Measurements from ENCODE around the gene RELCH.
A peak's percentile ranks its signal among the peaks of the same experiment; 100 is the strongest.

Gene RELCH

DNA sequence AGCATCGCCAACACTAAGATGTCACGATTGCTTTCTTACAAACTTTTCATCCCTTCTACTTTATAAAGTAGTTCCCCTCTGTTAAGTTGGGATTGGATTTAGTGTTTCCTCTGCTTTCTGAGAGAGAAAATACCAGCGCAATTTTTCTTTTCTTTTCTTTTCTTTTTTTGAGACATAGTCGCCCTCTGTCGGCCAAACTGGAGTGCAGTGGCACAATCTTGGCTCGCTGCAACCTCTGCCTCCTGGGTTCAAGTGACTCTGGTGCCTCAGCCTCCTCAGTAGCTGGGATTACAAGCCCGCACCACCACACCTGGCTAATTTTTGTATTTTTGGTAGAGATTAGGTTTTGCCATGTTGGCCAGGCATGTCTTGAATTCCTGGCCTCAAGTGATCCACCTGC, 9.0 kb downstream of the RELCH start:
- DNase-seq (ENCODE audit: low spot score) = no peak

DNA sequence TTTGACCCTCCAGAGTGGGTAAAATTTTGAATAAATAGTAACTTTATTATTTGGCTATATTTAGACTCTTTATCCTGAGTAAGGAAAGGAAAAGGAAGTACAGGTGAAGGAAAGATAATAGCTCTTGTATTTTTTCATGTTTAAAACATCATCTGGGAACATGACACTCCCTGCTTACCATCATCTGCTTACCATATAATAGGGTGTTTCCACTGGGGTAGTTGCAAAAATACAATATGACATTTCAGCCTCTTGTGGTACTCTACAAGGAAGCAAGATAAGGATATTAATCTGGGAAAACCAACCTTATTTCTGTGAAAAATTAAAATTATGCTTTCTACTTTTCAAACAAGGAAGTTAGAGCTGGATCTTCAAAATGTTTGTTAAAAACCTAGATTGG, 9.9 kb downstream of the RELCH start:
- no peak for DNase-seq (ENCODE audit: low spot score)

DNA sequence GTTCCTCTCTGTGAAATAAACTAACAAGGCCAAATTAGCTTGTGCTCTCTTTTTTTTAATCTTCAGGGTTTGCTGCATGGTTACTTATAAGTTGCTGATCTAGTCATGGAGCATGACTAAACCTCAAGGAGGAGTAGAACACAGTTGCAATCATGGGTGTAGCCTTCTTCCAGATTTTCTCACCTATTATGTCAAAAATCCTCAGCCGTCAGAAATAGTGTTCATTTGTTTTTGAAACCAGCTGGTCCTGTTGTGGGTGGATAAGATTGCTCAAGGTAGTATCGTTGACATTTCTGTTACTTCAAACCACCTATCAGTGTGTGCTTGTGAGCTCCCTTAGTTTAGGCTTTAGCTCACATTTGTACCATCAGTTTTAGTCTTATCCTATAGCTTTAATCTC, 11.2 kb downstream of the RELCH start:
- no peak for DNase-seq (ENCODE audit: low spot score)

DNA sequence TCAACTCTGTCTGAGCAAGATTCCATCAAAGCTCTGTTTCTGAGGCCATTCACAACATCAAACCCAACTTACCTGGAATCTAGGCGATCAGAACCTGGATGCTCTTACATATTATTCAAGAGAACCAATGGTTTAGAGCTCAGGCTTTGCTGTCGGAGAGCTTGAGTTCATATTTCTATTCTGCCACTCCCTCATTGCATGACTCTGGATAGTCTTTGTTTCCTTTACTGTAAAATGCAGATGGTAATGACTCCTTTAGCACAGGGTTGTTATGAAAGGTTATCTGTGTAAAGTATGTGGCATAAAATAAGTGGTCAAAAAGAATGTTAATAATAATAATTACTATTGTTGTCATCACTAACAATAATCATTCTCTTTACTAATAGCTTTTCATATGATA, 12.6 kb downstream of the RELCH start:
- no peak for DNase-seq (ENCODE audit: low spot score)

DNA sequence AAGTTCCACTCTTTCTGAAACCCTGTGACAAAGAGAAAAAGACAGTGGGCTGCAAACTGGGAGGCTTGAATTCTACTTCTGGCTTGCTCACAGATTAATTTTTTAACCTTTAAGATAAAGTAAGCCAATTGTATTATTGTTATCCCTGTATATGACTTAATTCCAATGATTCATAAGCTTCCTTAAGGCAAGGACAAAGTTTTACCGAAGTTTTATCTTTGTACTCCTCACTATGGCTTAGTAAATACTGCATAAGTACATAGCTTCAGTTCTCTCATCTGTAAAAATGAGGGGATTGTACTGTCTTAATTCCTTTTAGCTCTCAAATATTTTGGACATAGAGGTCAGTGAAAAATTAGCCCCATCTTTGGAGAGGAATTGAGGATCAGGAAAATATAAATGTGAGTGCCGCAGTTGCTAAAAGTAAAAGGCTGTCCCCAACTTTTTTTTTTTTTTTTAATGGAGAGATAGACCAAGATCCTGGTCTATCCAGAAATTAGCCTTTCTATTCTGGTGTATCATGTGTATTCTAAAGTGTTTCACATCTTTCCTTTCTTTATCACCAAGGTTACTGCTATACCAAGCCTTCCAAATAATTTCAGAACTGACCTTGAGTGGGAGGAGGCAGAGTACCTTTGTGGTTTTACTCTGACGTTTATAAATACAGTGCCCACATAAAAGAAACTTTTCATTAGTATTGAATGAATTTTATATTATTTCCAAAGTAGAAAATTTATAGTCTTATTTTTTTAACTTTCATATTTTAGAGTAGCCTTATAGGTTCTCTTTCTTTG, 13.3 kb downstream of the RELCH start:
- DNase-seq (ENCODE audit: low spot score) = no peak

DNA sequence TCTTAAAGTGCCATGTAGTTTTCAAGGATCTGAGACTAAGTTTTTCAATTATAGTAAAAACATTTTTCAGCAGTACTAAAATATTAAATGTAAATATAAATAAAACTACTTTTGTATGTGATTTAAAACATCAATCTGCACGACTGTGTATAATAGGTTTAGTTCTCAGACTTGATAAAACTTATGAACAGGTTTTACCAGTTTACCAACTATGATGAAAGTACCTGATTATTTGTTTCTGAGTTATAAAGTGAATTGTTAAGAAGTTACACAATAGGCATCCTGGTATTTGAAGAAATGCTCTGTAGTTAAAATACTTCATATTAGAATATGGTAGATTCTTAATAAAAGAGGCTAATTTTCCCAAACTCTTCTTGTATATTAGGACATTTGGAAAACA, 14.8 kb downstream of the RELCH start:
- no peak for DNase-seq (ENCODE audit: low spot score)

DNA sequence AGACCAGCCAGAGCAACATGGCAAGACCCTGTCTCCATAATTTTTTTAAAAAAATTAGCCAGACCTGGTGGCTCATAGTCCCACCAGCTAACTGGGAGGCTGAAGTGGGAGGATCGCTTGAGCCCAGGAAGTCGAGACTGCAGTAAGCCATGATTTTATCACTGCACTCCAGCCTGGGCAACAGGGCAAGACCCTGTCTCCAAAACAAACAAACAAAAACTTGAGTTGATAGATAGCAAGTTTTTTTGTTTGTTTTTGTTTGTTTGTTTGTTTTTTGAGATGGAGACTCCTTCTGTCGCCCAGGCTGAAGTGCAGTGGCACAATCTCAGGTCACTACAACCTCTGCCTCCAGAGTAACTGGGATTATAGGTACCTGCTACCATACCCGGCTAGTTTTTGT, 18.8 kb downstream of the RELCH start:
- no peak for DNase-seq (ENCODE audit: low spot score)

DNA sequence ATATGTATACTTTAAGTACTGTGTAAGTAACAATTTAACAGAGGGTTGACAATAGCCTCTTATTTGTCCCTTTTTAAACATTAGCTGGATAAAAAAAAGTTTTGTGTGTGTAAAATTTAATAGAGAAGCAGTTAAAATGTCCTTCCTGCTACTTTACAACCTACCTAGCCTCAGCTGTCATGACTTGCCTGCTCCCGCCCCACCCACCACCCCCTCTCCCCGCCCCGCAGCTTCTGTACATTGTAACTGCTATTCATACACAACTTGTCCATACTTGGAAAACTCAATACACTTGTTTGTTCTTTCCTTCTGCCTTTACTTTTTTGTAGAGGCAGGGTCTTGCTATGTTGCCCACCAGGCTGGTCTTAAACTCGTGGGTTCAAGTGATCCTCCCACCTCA, 19.5 kb downstream of the RELCH start:
- DNase-seq (ENCODE audit: low spot score) = no peak

DNA sequence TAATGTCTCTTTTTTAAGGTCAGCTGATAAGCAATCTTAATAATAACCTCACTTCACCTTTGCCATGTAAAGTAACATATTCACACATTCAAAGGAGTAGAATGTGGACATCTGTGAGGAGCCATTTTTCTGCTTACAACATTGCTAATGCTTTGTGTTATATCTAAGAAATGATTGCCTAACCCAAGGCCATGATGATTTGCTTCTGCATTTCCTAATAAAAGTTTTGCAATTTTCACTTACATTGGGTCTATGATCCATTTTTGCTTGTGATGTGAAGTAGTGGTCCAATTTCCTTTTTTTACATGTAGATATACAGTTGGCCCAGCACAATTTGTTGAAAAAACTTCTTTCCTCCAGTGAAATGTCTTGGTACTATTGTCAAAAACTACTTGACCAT, 22.0 kb downstream of the RELCH start:
- no peak for DNase-seq (ENCODE audit: low spot score)

DNA sequence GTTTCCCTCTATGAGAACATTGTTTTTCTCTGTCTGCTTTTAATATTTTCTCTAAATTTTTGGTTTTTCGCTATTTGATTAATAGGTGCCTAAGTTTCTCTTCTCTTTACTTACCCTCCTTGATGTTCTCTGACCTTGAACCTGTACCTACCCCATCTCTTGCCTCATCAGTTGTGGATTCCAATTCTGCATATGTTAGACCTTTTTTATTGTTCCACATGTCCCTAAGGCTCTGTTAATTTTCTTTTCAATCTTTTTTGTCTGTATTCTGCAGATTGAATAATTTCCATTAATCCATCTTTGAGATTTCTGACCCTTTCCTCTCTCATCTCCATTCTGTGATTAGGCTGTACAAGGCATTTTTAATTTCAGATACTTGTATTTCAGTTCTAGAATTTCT, 23.1 kb downstream of the RELCH start:
- no peak for DNase-seq (ENCODE audit: low spot score)

DNA sequence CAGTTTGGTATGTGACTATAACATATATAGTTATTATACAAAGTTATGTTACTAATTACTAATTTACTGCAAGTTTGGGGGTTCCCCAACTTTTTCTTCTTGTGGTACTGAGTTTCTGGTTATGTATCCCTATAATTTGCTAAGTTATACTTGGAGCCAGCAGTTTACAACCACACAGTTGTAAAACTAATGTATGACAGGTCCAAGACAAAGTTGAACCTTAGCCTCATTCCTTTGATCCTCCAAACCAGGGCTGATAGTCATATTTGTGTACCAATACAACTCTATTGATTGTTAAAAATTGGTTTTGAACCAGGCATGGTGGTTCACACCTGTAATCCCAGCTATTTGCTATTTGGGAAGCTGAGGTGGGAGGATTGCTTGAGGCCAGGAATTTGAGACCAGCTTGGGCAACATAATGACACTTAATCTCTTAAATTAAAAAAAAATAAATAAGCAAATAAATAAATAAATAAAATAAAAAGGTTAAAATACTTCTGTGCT, 24.3 kb downstream of the RELCH start:
- DNase-seq (ENCODE audit: low spot score) = no peak

DNA sequence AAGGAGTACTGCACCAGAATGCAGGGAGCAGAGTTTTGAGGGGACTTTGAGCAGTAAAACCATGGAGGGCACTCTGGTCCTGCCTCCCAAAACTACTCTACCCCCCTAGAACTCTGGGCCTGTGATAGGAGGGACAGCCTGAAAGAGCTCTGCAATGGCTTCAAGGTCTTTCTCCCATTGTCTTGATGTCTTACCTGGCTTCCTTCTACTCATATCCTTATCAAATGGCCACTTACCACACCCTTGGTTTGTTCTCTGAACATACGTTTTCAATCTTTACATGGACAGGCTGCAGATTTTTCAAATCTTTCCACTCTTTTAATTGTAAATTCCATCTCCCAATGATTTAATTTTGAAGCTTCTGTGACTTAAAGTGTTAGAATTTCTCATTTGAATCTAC, 27.7 kb downstream of the RELCH start:
- DNase-seq (ENCODE audit: low spot score) = no peak

DNA sequence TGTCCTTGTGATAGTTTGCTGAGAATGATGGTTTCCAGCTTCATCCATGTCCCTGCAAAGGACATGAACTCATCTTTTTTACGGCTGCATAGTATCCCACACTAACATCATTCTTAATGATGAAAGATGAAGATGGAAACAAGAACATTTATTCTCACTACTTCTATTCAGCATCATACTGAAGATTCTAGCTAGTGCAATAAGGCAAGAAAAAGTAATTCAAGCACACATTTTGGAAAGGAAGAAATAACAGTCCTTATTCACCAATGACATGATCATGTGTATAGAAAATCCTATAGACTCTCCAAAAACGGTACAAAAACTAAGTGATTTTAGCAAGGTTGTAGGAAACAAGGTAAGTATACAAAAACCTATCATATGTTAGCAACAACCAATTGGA, 37.2 kb downstream of the RELCH start:
- DNase-seq (ENCODE audit: low spot score) = no peak

DNA sequence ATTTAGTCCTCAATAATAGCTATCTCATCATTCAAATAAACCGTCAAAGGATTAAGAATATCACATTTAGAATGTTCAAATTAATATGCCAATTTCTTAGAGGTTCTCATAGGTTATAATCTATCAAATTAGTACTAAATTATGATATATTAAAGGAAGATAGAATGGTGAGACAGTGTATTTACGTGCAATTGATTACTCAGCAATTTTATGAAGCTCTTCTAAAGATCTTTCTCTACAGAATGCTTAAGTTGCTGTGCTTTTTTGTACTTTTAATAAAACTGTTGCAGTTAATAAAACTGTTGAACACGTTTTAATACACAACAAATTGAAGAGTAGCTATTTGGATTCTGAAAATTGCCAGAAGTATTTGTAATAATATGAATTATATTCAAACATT, 39.0 kb downstream of the RELCH start:
- DNase-seq (ENCODE audit: low spot score) = no peak

DNA sequence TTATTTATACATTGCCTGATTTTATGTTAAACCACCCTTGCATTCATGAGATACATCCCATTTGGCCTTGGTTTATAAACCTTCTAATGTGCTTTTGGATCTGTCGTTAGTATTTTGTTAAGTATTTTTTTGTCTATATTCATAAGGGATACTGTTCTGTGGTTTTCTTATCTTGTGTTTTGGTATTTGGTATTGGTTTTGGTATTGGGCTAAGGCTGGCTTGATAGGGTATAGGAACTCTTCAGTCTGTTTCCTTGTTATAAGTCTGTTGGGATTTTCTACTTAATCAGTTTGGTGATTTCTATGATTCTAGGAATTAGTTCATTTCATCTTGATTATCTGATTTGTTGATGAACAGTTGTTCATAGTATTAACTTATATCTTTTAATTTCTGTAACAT, 49.2 kb downstream of the RELCH start:
- no peak for DNase-seq (ENCODE audit: low spot score)

DNA sequence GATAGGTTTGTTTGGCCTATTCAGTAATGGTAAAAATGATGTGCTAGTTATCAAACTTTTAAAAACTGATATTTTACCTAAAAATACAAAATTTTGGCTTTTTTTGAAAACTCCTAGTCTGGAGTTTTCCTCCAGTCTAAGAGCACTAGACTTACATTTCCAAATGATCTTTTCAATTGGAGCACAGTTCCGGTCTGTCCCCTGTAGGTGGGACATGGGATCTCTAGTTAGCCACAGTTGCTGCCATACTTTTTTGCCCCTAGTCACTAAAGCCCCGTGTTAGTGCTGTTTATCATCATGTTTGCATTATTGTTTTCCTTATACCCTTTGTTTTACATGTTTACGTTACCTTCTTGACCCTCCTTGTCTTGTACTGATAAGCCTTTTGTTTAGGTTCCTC, 52.4 kb downstream of the RELCH start:
- DNase-seq (ENCODE audit: low spot score) = no peak

DNA sequence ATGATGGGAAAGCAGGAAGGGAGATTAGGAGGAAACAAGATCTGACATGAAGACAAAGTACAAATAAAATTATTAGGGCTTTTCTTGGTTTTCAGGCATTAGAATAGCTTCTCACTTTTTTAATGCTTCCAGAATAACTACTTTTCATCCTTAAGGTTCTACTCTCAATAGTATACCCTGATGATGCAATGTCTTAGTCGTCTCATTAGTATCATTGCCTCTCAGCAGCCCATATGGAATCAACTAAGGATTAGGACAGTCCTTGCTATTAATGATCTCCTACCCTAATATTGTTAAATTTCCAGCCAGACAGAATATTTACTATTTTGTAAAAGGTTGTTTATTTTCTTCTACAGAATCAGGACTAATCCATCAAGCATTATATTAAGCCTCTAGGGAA, 55.9 kb downstream of the RELCH start:
- no peak for DNase-seq (ENCODE audit: low spot score)

DNA sequence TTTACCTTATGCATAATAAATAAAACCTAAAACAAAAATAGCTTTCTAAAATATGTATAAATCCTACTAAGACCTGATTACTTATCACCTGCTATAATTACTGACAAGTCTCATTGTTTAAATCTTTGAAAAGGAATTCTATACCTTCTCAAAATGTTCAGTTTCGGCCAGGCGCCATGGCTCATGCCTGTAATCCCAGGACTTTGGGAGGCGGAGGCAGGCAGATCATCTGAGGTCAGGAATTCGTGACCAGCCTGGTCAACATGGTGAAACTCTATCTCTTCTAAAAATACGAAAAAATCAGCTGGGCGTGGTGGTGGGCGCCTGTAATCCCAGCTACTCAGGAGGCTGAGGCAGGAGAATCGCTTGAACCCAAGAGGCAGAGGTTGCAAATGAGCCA, 58.1 kb downstream of the RELCH start:
- no peak for DNase-seq (ENCODE audit: low spot score)

DNA sequence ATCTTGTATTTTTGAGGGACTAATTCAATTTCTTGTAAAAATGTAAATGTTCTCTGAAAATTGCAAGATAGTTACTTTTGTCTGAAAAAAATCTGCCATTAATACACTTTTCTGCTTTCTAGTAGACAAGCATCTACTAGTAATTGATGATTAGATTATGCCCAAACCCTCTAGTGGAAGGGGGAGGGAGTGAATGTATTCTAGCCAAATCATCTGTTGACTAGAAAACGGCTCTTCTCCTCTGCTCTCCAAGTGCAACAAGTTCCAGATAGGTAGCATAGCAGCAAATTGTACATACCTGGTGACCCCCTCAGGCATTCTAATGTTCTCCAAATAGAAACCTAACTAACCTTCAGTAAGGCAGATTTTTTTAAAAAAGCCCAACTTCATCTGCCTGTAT, 58.6 kb downstream of the RELCH start:
- DNase-seq (ENCODE audit: low spot score) = no peak

DNA sequence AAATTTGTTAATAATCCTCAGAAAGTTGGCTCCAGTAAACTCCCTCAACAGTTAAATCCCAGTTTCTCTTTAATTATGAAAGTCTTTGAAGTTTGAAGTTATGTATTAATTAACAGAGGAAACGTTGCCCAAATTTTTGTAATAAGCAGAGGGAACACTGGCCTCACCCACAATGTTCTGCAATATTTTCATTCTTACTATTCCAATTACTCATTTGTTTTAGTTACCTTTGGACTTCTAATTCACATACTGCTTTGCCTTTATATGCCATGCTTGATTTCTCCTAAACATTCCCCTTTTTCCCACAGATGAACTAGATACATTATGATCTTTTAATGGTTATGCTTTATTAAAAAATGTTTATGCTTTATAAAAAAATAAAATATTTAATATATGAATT, 61.3 kb downstream of the RELCH start:
- no peak for DNase-seq (ENCODE audit: low spot score)

DNA sequence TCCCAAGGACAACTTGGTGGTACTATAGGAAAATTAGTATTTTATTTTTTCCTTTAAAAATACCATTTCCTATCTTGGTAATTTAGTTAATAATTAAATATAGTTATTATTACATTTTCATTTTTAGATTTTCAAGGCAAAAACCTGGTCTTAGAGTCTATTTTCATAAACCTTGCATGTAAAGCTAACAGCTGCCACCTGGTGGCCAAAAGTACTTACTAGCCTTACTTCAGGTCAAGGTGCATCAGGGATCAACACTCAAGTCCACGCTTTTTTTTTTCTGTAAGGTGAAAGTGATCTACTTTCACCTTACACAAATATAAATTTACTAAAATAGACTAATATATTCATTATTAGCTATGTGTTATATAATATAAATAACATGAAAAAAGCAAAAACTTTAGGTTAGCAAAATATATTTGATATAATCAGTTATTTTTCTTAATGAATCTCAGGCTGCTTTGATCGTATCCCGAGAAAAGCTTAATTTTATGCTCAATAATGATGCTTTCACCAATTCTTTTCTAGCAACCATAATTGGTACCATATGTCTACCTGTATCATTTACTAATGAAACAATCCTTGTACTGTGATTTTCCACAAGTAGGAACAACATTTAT, 62.5 kb downstream of the RELCH start:
- peak; percentile 83 for DNase-seq (ENCODE audit: low spot score)

DNA sequence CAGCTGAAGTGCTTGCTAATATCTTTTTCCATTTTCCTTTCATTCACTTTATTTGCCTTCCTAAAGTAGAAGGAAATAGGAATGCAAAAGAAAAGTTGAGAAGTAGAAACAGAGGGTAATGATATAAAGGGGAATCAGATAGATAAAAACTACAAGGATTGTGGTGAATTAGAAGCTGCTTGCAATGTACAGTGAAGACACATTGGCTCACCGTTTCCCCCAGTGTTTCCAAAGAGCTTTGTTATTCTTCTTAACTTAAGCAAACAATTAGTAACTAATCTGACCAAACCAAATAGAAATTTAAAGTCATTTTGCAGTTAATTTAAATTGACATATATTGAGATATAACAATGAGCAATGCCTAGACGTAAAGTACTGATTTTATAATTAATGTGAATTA, 63.4 kb downstream of the RELCH start:
- DNase-seq (ENCODE audit: low spot score) = no peak

DNA sequence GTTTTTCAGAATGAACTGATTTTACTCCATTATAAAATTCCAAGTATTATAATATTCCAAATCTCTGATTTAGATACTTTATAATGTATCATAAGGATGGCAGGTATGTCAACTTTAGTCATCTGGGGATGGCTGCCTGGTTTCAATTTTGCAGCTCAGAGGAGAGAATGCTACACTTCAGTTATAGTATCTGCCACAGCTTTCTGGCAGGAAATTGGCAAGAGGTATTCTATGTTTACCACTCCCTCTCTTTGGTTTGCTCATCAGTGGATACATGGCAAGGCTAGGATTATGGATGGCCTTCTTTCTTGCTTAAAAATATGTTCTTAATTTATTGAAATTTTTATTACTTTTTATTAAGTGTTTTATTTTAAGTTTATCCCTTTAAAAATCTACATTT, 71.0 kb downstream of the RELCH start:
- DNase-seq (ENCODE audit: low spot score) = no peak

DNA sequence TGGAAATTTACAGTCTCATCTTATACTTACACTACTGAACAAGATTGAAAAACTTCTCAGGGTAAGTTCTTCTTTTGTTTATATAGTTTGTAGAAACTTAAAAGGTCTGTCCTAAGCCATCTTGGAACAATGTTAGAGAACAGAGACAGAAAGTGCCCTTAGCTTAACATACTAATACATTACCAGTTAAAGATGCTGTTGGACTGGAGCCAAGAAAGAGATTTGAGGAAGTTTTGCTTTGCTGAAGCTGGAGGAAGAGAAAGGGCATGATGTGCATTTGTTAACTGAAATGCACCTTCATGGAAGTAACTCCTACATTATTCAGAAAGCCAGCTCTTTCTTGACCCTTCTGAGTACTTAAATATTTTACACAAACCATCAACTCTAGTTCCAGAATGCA, 71.6 kb downstream of the RELCH start:
- DNase-seq (ENCODE audit: low spot score) = peak; percentile 72

Measured in pons (tissue), 1 donor.